OCI-LY7 (cell line): ENCODE results near the gene MRPL23.

Experiments
- EZH2phosphoT487 ChIP-seq: fragments of 200-600 bp; sonication (generic); IDR thresholded peaks from 2 replicates; pipeline ENCODE4 v1.6.1; 2018; ENCODE audit warnings: low read depth, borderline replicate concordance, mild to moderate bottlenecking, mixed run types, antibody characterized with exemption, low read length, moderate library complexity, mixed read lengths
- TF ChIP-seq, protein P1 (sequence below): fragments of 200-600 bp; sonication (generic); conservative IDR thresholded peaks from 2 replicates; pipeline ENCODE4 v1.5.1; 2014; ENCODE audit warnings: mild to moderate bottlenecking, antibody characterized with exemption, low read length, moderate library complexity, mixed read lengths

DNA sequence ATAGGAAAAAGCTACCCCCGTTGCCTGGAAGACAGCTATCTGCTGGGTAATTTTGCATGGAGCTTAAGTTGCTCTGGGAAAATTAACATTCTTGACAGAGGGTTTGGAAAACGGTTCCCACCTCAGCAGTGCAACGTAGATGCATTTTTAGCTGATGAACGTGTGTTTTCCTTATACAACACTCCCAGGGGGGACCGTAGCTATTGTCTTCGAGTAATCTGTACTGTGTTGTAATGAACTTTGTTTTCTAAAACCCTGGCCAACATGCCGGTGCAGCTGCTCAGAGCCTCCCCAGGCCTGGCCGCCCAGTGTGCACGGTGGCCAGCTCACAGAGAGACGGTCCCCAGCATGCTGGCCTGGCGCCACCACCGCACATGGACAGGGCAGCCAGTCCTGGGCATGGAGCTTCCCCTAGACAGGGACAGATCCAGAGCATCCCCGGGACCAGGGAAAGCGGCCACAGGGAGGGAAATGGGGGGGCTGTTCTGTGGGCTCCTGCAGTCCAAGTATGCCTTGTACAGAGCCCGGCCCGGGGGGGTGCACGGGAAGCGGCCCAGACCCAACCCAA lies 25.5 kb upstream of the MRPL23 start:
- TF ChIP-seq, protein P1, sequence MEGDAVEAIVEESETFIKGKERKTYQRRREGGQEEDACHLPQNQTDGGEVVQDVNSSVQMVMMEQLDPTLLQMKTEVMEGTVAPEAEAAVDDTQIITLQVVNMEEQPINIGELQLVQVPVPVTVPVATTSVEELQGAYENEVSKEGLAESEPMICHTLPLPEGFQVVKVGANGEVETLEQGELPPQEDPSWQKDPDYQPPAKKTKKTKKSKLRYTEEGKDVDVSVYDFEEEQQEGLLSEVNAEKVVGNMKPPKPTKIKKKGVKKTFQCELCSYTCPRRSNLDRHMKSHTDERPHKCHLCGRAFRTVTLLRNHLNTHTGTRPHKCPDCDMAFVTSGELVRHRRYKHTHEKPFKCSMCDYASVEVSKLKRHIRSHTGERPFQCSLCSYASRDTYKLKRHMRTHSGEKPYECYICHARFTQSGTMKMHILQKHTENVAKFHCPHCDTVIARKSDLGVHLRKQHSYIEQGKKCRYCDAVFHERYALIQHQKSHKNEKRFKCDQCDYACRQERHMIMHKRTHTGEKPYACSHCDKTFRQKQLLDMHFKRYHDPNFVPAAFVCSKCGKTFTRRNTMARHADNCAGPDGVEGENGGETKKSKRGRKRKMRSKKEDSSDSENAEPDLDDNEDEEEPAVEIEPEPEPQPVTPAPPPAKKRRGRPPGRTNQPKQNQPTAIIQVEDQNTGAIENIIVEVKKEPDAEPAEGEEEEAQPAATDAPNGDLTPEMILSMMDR, result no peak
- no peak for TF ChIP-seq EZH2phosphoT487
